HepG2 (cell line): ENCODE results near the gene USP19. TPM values are rescaled to one million over a fixed set of nuclear protein-coding genes. Genes with fewer than 3 reads are reported as not detected.
A peak's percentile ranks its signal among the peaks of the same experiment; 100 is the strongest.

Source experiments
- FOXA1 ChIP-seq, 2 experiments: fragments of 450-650 bp in 1 of 2; sonication (generic) in 1 of 2; formaldehyde crosslinking in 1 of 2; IDR thresholded peaks; 2 replicates each; pipeline versions ENCODE4 v1.4.0 to v1.6.1; 2016 to 2020; ENCODE audit warnings: missing genetic modification reagents in 1 of 2
- FOXP1 ChIP-seq, 2 experiments: fragments of 450-650 bp in 1 of 2; IDR thresholded peaks; 2 replicates each; pipeline ENCODE4 v1.6.1; 2017 to 2018; ENCODE audit warnings: antibody characterized with exemption in 1 of 2
- HMG20A ChIP-seq: IDR thresholded peaks from 2 replicates; pipeline ENCODE4 v1.6.1; 2016; ENCODE audit warnings: borderline replicate concordance
- KAT7 ChIP-seq: IDR thresholded peaks from 2 replicates; pipeline ENCODE4 v1.6.1; 2018; ENCODE audit warnings: borderline replicate concordance, missing compliant biosample characterization
- KLF12 ChIP-seq: sonication (generic); formaldehyde crosslinking; IDR thresholded peaks from 2 replicates; pipeline ENCODE4 v1.4.0; 2020; ENCODE audit warnings: missing genetic modification reagents, borderline replicate concordance
- SP5 ChIP-seq: IDR thresholded peaks from 2 replicates; pipeline ENCODE4 v1.6.1; 2016; ENCODE audit warnings: low read depth, borderline replicate concordance
- ZKSCAN1 ChIP-seq: fragments of 150-350 bp; IDR thresholded peaks from 2 replicates; pipeline ENCODE4 v1.6.1; 2014; ENCODE audit warnings: low read length
- ZMYM4 ChIP-seq: sonication (generic); formaldehyde crosslinking; IDR thresholded peaks from 2 replicates; pipeline ENCODE4 v1.8.1; 2023; ENCODE audit warnings: mild to moderate bottlenecking, missing genetic modification reagents
- ZNF101 ChIP-seq: sonication (generic); formaldehyde crosslinking; IDR thresholded peaks from 2 replicates; pipeline ENCODE4 v1.4.0; 2020; ENCODE audit warnings: mild to moderate bottlenecking, low read depth, missing genetic modification reagents, borderline replicate concordance
- ZNF550 ChIP-seq: sonication (generic); formaldehyde crosslinking; IDR thresholded peaks from 2 replicates; pipeline ENCODE4 v1.4.0; 2020; ENCODE audit warnings: mild to moderate bottlenecking, missing genetic modification reagents, borderline replicate concordance
- ZNF605 ChIP-seq: sonication (generic); formaldehyde crosslinking; IDR thresholded peaks from 2 replicates; pipeline ENCODE4 v1.8.0; 2022; ENCODE audit warnings: mild to moderate bottlenecking, missing genetic modification reagents
- polyA plus RNA-seq, 8 experiments: library from polyadenylated mRNA; depleted of rRNA in 3 of 8; stranded (reverse) in 7 of 8; unstranded in 1 of 8; fragments of >200 nt; fragmentation: Illumina TruSeq in 4 of 8; extraction: Trizol in 4 of 8; gene quantifications; 2 replicates each; pipeline versions ENCODE4 v1.2.1 to v1.2.3, GENCODE V29; 2011 to 2016; ENCODE audit warnings: low read depth in 4 of 8, missing spikeins in 1 of 8, mixed read lengths in 1 of 8; ENCODE audit not compliant: insufficient read depth in 1 of 8
- total RNA-seq, 5 experiments: library from RNA; depleted of rRNA; stranded (reverse); fragments of >200 nt; fragmentation: Illumina TruSeq; extraction: Trizol; gene quantifications; 2 replicates each; pipeline ENCODE4 v1.2.3, GENCODE V29; 2016; ENCODE audit warnings: low read depth in 1 of 5
- TF ChIP-seq, protein P1 (sequence below): sonication (generic); formaldehyde crosslinking; IDR thresholded peaks from 2 replicates; pipeline ENCODE4 v1.5.1; 2020; ENCODE audit warnings: mild to moderate bottlenecking, missing genetic modification reagents, borderline replicate concordance
- TF ChIP-seq, protein P2 (sequence below): IDR thresholded peaks from 2 replicates; pipeline ENCODE4 v1.6.1; 2016; ENCODE audit warnings: low read depth
- TF ChIP-seq, protein P3 (sequence below): sonication (generic); formaldehyde crosslinking; conservative IDR thresholded peaks from 2 replicates; pipeline ENCODE4 v1.4.0; 2020; ENCODE audit warnings: missing genetic modification reagents
- TF ChIP-seq, protein P4 (sequence below): sonication (generic); formaldehyde crosslinking; IDR thresholded peaks from 2 replicates; pipeline ENCODE4 v1.4.0; 2020; ENCODE audit warnings: mild to moderate bottlenecking, missing genetic modification reagents
- TF ChIP-seq, protein P5 (sequence below): sonication (generic); formaldehyde crosslinking; IDR thresholded peaks from 2 replicates; pipeline ENCODE4 v1.4.0; 2020; ENCODE audit warnings: missing genetic modification reagents, borderline replicate concordance

USP19 gene
- total and polyA plus RNA-seq, 2 of the 13 experiments (the other 11 are each of a cell fraction or from before 2014, with no cell fraction given) = 28.3 to 31.7 TPM

DNA sequence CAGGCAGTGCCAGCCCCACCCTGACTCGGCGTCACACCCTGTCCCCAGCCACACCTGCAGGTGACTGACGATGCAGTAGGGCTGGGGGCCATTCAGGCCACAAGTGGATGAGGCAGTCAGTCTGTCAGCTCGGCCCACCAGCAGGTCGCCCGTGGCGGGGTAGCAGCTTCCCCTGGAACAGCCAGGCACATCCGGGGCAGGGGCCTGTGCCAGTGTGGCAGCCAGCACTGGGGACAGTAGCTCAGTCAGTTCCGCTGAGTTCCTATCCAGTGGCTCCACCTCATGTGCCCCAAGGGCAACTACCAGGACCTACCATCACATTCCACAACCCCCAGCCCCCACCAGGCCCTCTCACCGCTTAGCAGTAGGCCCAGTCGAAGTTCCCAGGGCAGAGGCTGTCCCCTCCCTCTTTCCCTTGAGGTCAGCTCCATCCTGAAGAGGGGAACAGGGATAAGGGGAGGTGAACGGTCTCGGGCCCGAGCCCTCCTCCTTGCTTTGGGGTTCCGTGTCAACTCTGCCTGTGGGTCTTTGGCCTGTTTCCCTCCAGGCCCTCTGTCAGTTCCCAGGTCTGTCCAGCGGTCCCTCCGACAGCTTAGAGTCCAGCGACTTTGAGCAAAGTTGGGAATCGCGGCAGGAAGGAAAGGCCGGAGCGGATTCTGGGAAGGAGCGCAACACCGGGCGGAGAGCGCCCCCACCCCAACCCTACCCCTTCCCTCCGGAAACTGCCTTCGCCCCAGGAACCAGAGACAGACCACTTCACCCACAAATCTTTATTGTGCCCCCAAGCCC is 12.0 kb upstream of the USP19 start, which contains the start of gene LAMB2 (continued):
- TF ChIP-seq, protein P1, sequence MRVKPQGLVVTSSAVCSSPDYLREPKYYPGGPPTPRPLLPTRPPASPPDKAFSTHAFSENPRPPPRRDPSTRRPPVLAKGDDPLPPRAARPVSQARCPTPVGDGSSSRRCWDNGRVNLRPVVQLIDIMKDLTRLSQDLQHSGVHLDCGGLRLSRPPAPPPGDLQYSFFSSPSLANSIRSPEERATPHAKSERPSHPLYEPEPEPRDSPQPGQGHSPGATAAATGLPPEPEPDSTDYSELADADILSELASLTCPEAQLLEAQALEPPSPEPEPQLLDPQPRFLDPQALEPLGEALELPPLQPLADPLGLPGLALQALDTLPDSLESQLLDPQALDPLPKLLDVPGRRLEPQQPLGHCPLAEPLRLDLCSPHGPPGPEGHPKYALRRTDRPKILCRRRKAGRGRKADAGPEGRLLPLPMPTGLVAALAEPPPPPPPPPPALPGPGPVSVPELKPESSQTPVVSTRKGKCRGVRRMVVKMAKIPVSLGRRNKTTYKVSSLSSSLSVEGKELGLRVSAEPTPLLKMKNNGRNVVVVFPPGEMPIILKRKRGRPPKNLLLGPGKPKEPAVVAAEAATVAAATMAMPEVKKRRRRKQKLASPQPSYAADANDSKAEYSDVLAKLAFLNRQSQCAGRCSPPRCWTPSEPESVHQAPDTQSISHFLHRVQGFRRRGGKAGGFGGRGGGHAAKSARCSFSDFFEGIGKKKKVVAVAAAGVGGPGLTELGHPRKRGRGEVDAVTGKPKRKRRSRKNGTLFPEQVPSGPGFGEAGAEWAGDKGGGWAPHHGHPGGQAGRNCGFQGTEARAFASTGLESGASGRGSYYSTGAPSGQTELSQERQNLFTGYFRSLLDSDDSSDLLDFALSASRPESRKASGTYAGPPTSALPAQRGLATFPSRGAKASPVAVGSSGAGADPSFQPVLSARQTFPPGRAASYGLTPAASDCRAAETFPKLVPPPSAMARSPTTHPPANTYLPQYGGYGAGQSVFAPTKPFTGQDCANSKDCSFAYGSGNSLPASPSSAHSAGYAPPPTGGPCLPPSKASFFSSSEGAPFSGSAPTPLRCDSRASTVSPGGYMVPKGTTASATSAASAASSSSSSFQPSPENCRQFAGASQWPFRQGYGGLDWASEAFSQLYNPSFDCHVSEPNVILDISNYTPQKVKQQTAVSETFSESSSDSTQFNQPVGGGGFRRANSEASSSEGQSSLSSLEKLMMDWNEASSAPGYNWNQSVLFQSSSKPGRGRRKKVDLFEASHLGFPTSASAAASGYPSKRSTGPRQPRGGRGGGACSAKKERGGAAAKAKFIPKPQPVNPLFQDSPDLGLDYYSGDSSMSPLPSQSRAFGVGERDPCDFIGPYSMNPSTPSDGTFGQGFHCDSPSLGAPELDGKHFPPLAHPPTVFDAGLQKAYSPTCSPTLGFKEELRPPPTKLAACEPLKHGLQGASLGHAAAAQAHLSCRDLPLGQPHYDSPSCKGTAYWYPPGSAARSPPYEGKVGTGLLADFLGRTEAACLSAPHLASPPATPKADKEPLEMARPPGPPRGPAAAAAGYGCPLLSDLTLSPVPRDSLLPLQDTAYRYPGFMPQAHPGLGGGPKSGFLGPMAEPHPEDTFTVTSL (CRISPR knock-in tag) = no peak
- TF ChIP-seq, protein P2, sequence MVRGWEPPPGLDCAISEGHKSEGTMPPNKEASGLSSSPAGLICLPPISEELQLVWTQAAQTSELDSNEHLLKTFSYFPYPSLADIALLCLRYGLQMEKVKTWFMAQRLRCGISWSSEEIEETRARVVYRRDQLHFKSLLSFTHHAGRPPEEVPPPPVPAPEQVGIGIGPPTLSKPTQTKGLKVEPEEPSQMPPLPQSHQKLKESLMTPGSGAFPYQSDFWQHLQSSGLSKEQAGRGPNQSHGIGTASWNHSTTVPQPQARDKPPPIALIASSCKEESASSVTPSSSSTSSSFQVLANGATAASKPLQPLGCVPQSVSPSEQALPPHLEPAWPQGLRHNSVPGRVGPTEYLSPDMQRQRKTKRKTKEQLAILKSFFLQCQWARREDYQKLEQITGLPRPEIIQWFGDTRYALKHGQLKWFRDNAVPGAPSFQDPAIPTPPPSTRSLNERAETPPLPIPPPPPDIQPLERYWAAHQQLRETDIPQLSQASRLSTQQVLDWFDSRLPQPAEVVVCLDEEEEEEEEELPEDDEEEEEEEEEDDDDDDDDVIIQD = 0 out of 2 replicates have a peak, but pooled peaks have one; percentile 8
- TF ChIP-seq ZNF101 (no peak), FOXA1 (IDR thresholded peaks at IDR 0.05) (no peak), FOXA1 (CRISPR knock-in tag; IDR thresholded peaks at IDR 0.05) (no peak), HMG20A (CRISPR knock-in tag) (no peak), ZNF550 (CRISPR knock-in tag) (no peak), ZKSCAN1 (no peak), KLF12 (CRISPR knock-in tag) (0 out of 2 replicates have a peak, but pooled peaks have one; percentile 68), SP5 (CRISPR knock-in tag) (0 out of 2 replicates have a peak, but pooled peaks have one; percentile 20), ZNF605 (CRISPR knock-in tag) (peak; percentile 83; the same call in 1 of the 2 replicates), FOXP1 (IDR thresholded peaks at IDR 0.05) (no peak), FOXP1 (CRISPR knock-in tag; IDR thresholded peaks at IDR 0.05) (no peak), ZMYM4 (CRISPR knock-in tag) (0 out of 2 replicates have a peak, but pooled peaks have one; percentile 29), KAT7 (CRISPR knock-in tag) (no peak)
- TF ChIP-seq, protein P3, sequence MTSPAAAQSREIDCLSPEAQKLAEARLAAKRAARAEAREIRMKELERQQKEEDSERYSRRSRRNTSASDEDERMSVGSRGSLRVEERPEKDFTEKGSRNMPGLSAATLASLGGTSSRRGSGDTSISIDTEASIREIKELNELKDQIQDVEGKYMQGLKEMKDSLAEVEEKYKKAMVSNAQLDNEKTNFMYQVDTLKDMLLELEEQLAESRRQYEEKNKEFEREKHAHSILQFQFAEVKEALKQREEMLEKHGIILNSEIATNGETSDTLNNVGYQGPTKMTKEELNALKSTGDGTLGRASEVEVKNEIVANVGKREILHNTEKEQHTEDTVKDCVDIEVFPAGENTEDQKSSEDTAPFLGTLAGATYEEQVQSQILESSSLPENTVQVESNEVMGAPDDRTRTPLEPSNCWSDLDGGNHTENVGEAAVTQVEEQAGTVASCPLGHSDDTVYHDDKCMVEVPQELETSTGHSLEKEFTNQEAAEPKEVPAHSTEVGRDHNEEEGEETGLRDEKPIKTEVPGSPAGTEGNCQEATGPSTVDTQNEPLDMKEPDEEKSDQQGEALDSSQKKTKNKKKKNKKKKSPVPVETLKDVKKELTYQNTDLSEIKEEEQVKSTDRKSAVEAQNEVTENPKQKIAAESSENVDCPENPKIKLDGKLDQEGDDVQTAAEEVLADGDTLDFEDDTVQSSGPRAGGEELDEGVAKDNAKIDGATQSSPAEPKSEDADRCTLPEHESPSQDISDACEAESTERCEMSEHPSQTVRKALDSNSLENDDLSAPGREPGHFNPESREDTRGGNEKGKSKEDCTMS (CRISPR knock-in tag) = no peak
- TF ChIP-seq, protein P4, sequence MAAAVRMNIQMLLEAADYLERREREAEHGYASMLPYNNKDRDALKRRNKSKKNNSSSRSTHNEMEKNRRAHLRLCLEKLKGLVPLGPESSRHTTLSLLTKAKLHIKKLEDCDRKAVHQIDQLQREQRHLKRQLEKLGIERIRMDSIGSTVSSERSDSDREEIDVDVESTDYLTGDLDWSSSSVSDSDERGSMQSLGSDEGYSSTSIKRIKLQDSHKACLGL (CRISPR knock-in tag) = peak; percentile 71
- TF ChIP-seq, protein P5, sequence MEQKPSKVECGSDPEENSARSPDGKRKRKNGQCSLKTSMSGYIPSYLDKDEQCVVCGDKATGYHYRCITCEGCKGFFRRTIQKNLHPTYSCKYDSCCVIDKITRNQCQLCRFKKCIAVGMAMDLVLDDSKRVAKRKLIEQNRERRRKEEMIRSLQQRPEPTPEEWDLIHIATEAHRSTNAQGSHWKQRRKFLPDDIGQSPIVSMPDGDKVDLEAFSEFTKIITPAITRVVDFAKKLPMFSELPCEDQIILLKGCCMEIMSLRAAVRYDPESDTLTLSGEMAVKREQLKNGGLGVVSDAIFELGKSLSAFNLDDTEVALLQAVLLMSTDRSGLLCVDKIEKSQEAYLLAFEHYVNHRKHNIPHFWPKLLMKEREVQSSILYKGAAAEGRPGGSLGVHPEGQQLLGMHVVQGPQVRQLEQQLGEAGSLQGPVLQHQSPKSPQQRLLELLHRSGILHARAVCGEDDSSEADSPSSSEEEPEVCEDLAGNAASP = no peak
